GM21367 (cell line): ENCODE measurements around the gene LAPTM5.
"Not testable (repeated sequence)": the region's sequence is repeated elsewhere in the genome, so short reads cannot be mapped to it uniquely, and the experiment has no call there.

Experiments
- ATAC-seq: cut with Tn5 transposase; IDR thresholded peaks from one replicate; pipeline ENCODE4 v1.9.1; 2021; ENCODE audit not compliant: unreplicated experiment

LAPTM5 gene

GRCh38 chr1:30700528-30701257 lies 56.9 kb downstream of the LAPTM5 start:
- ATAC-seq, result no peak

- no peak for ATAC-seq
Measured at GRCh38 chr1:30699762-30700161, 57.8 kb downstream of the LAPTM5 start.

- no peak for ATAC-seq
Measured at GRCh38 chr1:30698401-30698981, 59.1 kb downstream of the LAPTM5 start.

- ATAC-seq, result no peak
Measured at GRCh38 chr1:30697571-30698376, 59.8 kb downstream of the LAPTM5 start.

GRCh38 chr1:30696831-30697230 lies 60.7 kb downstream of the LAPTM5 start:
- ATAC-seq, result no peak

- no peak for ATAC-seq
Measured at GRCh38 chr1:30695439-30695841, 62.1 kb downstream of the LAPTM5 start.

- ATAC-seq, result no peak
Measured at GRCh38 chr1:30694280-30695175, 63.0 kb downstream of the LAPTM5 start.

- ATAC-seq, result no peak
Measured at GRCh38 chr1:30693822-30694221, 63.8 kb downstream of the LAPTM5 start.

GRCh38 chr1:30693366-30693765 lies 64.2 kb downstream of the LAPTM5 start:
- ATAC-seq, result no peak

- ATAC-seq, result no peak
Measured at GRCh38 chr1:30692948-30693301, 64.6 kb downstream of the LAPTM5 start.

GRCh38 chr1:30692201-30692947 lies 65.2 kb downstream of the LAPTM5 start:
- no peak for ATAC-seq

- no peak for ATAC-seq
Measured at GRCh38 chr1:30691480-30691879, 66.1 kb downstream of the LAPTM5 start.

- no peak for ATAC-seq
Measured at GRCh38 chr1:30689901-30690645, 67.5 kb downstream of the LAPTM5 start.

GRCh38 chr1:30688920-30689794 lies 68.4 kb downstream of the LAPTM5 start:
- no peak for ATAC-seq

- ATAC-seq, result not testable (repeated sequence)
Measured at GRCh38 chr1:30688516-30688915, 69.1 kb downstream of the LAPTM5 start.

GRCh38 chr1:30687886-30688285 lies 69.7 kb downstream of the LAPTM5 start:
- ATAC-seq, result no peak

- ATAC-seq, result no peak
Measured at GRCh38 chr1:30686236-30686935, 71.2 kb downstream of the LAPTM5 start.

GRCh38 chr1:30685796-30686165 lies 71.8 kb downstream of the LAPTM5 start:
- no peak for ATAC-seq
